Neural progenitor cell (in vitro differentiated cells): ENCODE data around the gene FLAD1.

ENCODE experiments used
- EZH2 ChIP-seq: fragments of 200-600 bp; sonication (generic); IDR thresholded peaks from 2 replicates; pipeline ENCODE4 v1.6.1; 2017; ENCODE audit warnings: antibody characterized with exemption, mild to moderate bottlenecking, moderate library complexity
- EZH2phosphoT487 ChIP-seq: fragments of 200-600 bp; sonication (generic); IDR thresholded peaks from 2 replicates; pipeline ENCODE4 v1.6.1; 2017; ENCODE audit warnings: antibody characterized with exemption
- TF ChIP-seq, protein P1 (sequence below): fragments of 200-600 bp; sonication (generic); IDR thresholded peaks from 2 replicates; pipeline ENCODE4 v1.5.1; 2017; ENCODE audit warnings: antibody characterized with exemption, mild to moderate bottlenecking

GRCh38 chr1:155012776-155013602 lies 29.8 kb downstream of the FLAD1 start:
- TF ChIP-seq, protein P1, sequence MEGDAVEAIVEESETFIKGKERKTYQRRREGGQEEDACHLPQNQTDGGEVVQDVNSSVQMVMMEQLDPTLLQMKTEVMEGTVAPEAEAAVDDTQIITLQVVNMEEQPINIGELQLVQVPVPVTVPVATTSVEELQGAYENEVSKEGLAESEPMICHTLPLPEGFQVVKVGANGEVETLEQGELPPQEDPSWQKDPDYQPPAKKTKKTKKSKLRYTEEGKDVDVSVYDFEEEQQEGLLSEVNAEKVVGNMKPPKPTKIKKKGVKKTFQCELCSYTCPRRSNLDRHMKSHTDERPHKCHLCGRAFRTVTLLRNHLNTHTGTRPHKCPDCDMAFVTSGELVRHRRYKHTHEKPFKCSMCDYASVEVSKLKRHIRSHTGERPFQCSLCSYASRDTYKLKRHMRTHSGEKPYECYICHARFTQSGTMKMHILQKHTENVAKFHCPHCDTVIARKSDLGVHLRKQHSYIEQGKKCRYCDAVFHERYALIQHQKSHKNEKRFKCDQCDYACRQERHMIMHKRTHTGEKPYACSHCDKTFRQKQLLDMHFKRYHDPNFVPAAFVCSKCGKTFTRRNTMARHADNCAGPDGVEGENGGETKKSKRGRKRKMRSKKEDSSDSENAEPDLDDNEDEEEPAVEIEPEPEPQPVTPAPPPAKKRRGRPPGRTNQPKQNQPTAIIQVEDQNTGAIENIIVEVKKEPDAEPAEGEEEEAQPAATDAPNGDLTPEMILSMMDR = no peak
- TF ChIP-seq EZH2 = no peak
- TF ChIP-seq EZH2phosphoT487 = no peak
